ENCODE data around the gene TYW1. TPM values are rescaled to one million over a fixed set of nuclear protein-coding genes. Genes with fewer than 3 reads are reported as not detected.

TYW1 gene
- total RNA-seq, 1 experiment from 2014 or later, result 13.4 TPM

- H3K4me3 ChIP-seq, result no peak overlapping the region
- peaks cover 34% of the 10 kb centered on the region for H3F3A ChIP-seq (ENCODE audit: insufficient read depth, low read depth)
- no peak for TF ChIP-seq CTCF (conservative IDR thresholded peaks at IDR 0.05)
- TF ChIP-seq EZH2 (IDR thresholded peaks at IDR 0.05; ENCODE audit: low read depth), result no peak
- peak overlapping the region; percentile 86; the same call in 1 of the 2 replicates for H3K27ac ChIP-seq
- no TSS peak for BruUV-seq (replicated peaks)
- no peaks in the 10 kb centered on the region for H3K79me2 ChIP-seq (ENCODE audit: low read depth)
- peaks cover 22% of the 10 kb centered on the region for H3K4me1 ChIP-seq (replicated peaks; ENCODE audit: insufficient read depth)
- POLR2A ChIA-PET (ENCODE audit: unreplicated experiment), result interaction anchor here (0.8 kb wide), 1 partner anchor 836 kb away, joined by 5 read pairs; the partner anchor contains the start of gene CRCP
- intact Hi-C loops (cut with micrococcal nuclease; ENCODE audit: unreplicated experiment), result no loop called here
- H3K27me3 ChIP-seq (ENCODE audit: insufficient read depth, low read depth), result no peaks in the 10 kb centered on the region
- DNase-seq, result no peak
- no peak overlapping the region for H3K4me2 ChIP-seq
- CTCF ChIA-PET, result no interaction called here
- no peak overlapping the region for H2AFZ ChIP-seq
- H3K9me2 ChIP-seq (ENCODE audit: insufficient read depth), result no peaks in the 10 kb centered on the region
- peaks cover 39% of the 10 kb centered on the region for H3K36me3 ChIP-seq (ENCODE audit: low read depth)
- no peaks in the 10 kb centered on the region for H3K9me3 ChIP-seq (ENCODE audit: insufficient read depth, low read depth)
- H4K20me1 ChIP-seq (ENCODE audit: insufficient read depth), result no peaks in the 10 kb centered on the region
Observed at GRCh38 chr7:66950763-66951162, 45.9 kb upstream of the TYW1 start.

- no peaks in the 10 kb centered on the region; the same call in 1 of the 2 replicates for H4K20me1 ChIP-seq (ENCODE audit: insufficient read depth)
- H2AFZ ChIP-seq, result no peak overlapping the region
- intact Hi-C loops (cut with micrococcal nuclease; ENCODE audit: unreplicated experiment), result loop anchor here (1.0 kb wide), 1 partner anchor 42 kb away; no protein-coding TSS in a partner anchor
- POLR2A ChIA-PET (ENCODE audit: unreplicated experiment), result interaction anchor here (0.6 kb wide), 2 partner anchors 43 to 108 kb away, joined by 3 read pairs; no protein-coding TSS in a partner anchor
- no peaks in the 10 kb centered on the region for H3K9me2 ChIP-seq (ENCODE audit: insufficient read depth)
- no TSS peak for BruUV-seq (replicated peaks)
- CTCF ChIA-PET, result interaction anchor here (0.6 kb wide), 2 partner anchors 21 to 349 kb away, joined by 3 to 5 read pairs; no protein-coding TSS in a partner anchor
- no peaks in the 10 kb centered on the region for H3K27me3 ChIP-seq (ENCODE audit: insufficient read depth, low read depth)
- H3K4me3 ChIP-seq, result no peak overlapping the region
- DNase-seq, result peak; percentile 85 to 91
- peak overlapping the region; percentile 86 for H3K27ac ChIP-seq
- peaks cover 22% of the 10 kb centered on the region for H3K4me1 ChIP-seq (replicated peaks; ENCODE audit: insufficient read depth)
- TF ChIP-seq EZH2 (IDR thresholded peaks at IDR 0.05; ENCODE audit: low read depth) (no peak), CTCF (conservative IDR thresholded peaks at IDR 0.05) (no peak)
- peaks cover 52% of the 10 kb centered on the region for H3K36me3 ChIP-seq (ENCODE audit: low read depth)
- peak overlapping the region; percentile 54 for H3K4me2 ChIP-seq
- peaks cover 34% of the 10 kb centered on the region for H3F3A ChIP-seq (ENCODE audit: insufficient read depth, low read depth)
- no peaks in the 10 kb centered on the region for H3K79me2 ChIP-seq (ENCODE audit: low read depth)
- no peaks in the 10 kb centered on the region for H3K9me3 ChIP-seq (ENCODE audit: insufficient read depth, low read depth)
Observed at GRCh38 chr7:66952343-66953043, 44.1 kb upstream of the TYW1 start.

- Histone ChIP-seq H3K4me2 (peak overlapping the region; percentile 54), H3F3A (ENCODE audit: insufficient read depth, low read depth) (peaks cover 34% of the 10 kb centered on the region), H3K27me3 (ENCODE audit: insufficient read depth, low read depth) (no peaks in the 10 kb centered on the region), H3K79me2 (ENCODE audit: low read depth) (no peaks in the 10 kb centered on the region), H3K36me3 (ENCODE audit: low read depth) (peaks cover 52% of the 10 kb centered on the region), H2AFZ (no peak overlapping the region), H3K9me3 (ENCODE audit: insufficient read depth, low read depth) (no peaks in the 10 kb centered on the region), H3K9me2 (ENCODE audit: insufficient read depth) (no peaks in the 10 kb centered on the region), H4K20me1 (ENCODE audit: insufficient read depth) (no peaks in the 10 kb centered on the region; the same call in 1 of the 2 replicates), H3K4me1 (replicated peaks; ENCODE audit: insufficient read depth) (peaks cover 22% of the 10 kb centered on the region), H3K27ac (peak overlapping the region; percentile 86), H3K4me3 (no peak overlapping the region)
- DNase-seq, result no peak
- ChIA-PET POLR2A (ENCODE audit: unreplicated experiment) (interaction anchor here (0.6 kb wide), 1 partner anchor 108 kb away, joined by 3 read pairs; no protein-coding TSS in a partner anchor), CTCF (interaction anchor here (0.6 kb wide), 1 partner anchor 21 kb away, joined by 3 read pairs; no protein-coding TSS in a partner anchor)
- BruUV-seq (replicated peaks), result no TSS peak
- TF ChIP-seq CTCF (conservative IDR thresholded peaks at IDR 0.05) (no peak), EZH2 (IDR thresholded peaks at IDR 0.05; ENCODE audit: low read depth) (no peak)
- intact Hi-C loops (cut with micrococcal nuclease; ENCODE audit: unreplicated experiment), result no loop called here
Observed at GRCh38 chr7:66953044-66953427, 43.6 kb upstream of the TYW1 start.
